ENCODE results near the gene PTP4A1. TPM values are rescaled to one million over a fixed set of nuclear protein-coding genes. Genes with fewer than 3 reads are reported as not detected.
A peak's percentile ranks its signal among the peaks of the same experiment; 100 is the strongest.

Gene PTP4A1
- total and polyA plus RNA-seq, 2 donors (not counting 1 experiment from before 2014, with no cell fraction given), result 48.1 to 64.5 TPM

DNA sequence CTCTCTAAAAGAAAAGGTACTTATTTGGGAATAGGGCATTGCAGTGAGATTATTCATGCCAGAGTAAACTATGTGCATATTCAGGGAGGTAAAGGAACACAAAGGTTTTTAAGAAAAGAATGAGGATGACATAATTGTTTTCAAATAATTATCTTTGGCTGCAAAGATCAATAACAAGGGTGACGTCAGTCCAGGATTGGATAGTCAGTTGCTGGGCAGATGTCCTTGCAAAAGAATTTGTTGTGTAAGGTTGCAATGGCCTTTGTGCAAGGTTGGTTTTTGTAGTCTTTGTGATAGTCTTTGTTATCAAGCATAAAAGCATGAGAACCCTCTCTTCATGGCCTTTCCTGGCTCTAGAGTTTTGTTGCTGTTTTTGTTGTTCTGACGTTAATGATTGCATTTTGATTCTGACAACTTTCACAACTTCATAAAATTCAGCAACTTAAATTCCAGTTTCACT is 17.7 kb downstream of the PTP4A1 start:
- H3K9me3 ChIP-seq (ENCODE audit: control insufficient read depth, insufficient read depth, low read depth, low read length), result no peaks in the 10 kb centered on the region
- H3K27me3 ChIP-seq (ENCODE audit: control insufficient read depth, insufficient read depth, low read length), result no peaks in the 10 kb centered on the region
- H3K36me3 ChIP-seq (ENCODE audit: control insufficient read depth, insufficient read depth, low read length), result no peaks in the 10 kb centered on the region
- no peak overlapping the region for H3K27ac ChIP-seq (ENCODE audit: insufficient read depth, low read length)
- H3K4me2 ChIP-seq (ENCODE audit: extremely low read depth, insufficient read depth, low read length), result no peak overlapping the region
- H3K9ac ChIP-seq (ENCODE audit: insufficient read depth, low read length), result no peak overlapping the region
- H3K4me3 ChIP-seq (replicated peaks in 1 of 4; ENCODE audit: control extremely low read depth in 1 of 4, insufficient read depth in 1 of 4, low read depth in 3 of 4, low read length in 4 of 4), result no peak overlapping the region
- no peaks in the 10 kb centered on the region for H4K20me1 ChIP-seq (ENCODE audit: control insufficient read depth, extremely low read depth, insufficient read depth, low read length)
- H2AFZ ChIP-seq (ENCODE audit: low read length), result no peak overlapping the region
- H3K4me1 ChIP-seq (ENCODE audit: control insufficient read depth, extremely low read depth, insufficient read depth, low read length), result no peaks in the 10 kb centered on the region
- DNase-seq (ENCODE audit: low read depth in 2 of 2), result no peak
- H3K79me2 ChIP-seq (ENCODE audit: control insufficient read depth, insufficient read depth, low read length), result no peaks in the 10 kb centered on the region
- no peak for TF ChIP-seq EZH2 (IDR thresholded peaks at IDR 0.05; ENCODE audit: low read length, missing control alignments)
- TF ChIP-seq, protein P1, sequence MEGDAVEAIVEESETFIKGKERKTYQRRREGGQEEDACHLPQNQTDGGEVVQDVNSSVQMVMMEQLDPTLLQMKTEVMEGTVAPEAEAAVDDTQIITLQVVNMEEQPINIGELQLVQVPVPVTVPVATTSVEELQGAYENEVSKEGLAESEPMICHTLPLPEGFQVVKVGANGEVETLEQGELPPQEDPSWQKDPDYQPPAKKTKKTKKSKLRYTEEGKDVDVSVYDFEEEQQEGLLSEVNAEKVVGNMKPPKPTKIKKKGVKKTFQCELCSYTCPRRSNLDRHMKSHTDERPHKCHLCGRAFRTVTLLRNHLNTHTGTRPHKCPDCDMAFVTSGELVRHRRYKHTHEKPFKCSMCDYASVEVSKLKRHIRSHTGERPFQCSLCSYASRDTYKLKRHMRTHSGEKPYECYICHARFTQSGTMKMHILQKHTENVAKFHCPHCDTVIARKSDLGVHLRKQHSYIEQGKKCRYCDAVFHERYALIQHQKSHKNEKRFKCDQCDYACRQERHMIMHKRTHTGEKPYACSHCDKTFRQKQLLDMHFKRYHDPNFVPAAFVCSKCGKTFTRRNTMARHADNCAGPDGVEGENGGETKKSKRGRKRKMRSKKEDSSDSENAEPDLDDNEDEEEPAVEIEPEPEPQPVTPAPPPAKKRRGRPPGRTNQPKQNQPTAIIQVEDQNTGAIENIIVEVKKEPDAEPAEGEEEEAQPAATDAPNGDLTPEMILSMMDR (conservative IDR thresholded peaks at IDR 0.05 in 1 of 2, IDR thresholded peaks at IDR 0.05 in 1 of 2; ENCODE audit: low read depth in 1 of 2, low read length in 2 of 2), result no peak

DNA sequence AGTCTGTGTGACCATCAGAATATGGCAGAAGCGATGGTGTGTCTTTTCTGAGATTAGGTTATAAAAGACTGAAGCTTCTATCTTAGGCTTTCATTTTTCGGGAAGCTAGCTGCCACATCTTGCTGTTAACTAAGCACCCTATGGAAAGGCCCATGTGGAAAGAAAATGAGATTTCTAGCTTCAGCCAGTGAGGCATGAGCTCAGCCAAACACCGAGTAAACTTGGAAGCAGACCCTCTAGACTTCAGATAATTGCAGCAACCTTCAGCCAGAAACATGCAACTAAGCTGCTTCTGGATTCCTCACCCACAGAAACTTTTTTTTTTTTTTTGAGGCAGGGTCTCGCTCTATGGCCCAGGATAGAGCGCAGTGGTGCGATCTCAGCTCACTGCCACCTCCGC is 20.6 kb downstream of the PTP4A1 start:
- H4K20me1 ChIP-seq (ENCODE audit: control insufficient read depth, extremely low read depth, insufficient read depth, low read length), result no peaks in the 10 kb centered on the region
- H3K4me3 ChIP-seq (replicated peaks in 1 of 4; ENCODE audit: control extremely low read depth in 1 of 4, insufficient read depth in 1 of 4, low read depth in 3 of 4, low read length in 4 of 4), result no peak overlapping the region
- TF ChIP-seq, protein P1 (conservative IDR thresholded peaks at IDR 0.05 in 1 of 2, IDR thresholded peaks at IDR 0.05 in 1 of 2; ENCODE audit: low read depth in 1 of 2, low read length in 2 of 2), result no peak
- H3K9me3 ChIP-seq (ENCODE audit: control insufficient read depth, insufficient read depth, low read depth, low read length), result no peaks in the 10 kb centered on the region
- H3K27me3 ChIP-seq (ENCODE audit: control insufficient read depth, insufficient read depth, low read length), result no peaks in the 10 kb centered on the region
- no peaks in the 10 kb centered on the region for H3K36me3 ChIP-seq (ENCODE audit: control insufficient read depth, insufficient read depth, low read length)
- H3K9ac ChIP-seq (ENCODE audit: insufficient read depth, low read length), result no peak overlapping the region
- H3K4me2 ChIP-seq (ENCODE audit: extremely low read depth, insufficient read depth, low read length), result no peak overlapping the region
- H2AFZ ChIP-seq (ENCODE audit: low read length), result no peak overlapping the region
- no peaks in the 10 kb centered on the region for H3K4me1 ChIP-seq (ENCODE audit: control insufficient read depth, extremely low read depth, insufficient read depth, low read length)
- H3K27ac ChIP-seq (ENCODE audit: insufficient read depth, low read length), result no peak overlapping the region
- H3K79me2 ChIP-seq (ENCODE audit: control insufficient read depth, insufficient read depth, low read length), result no peaks in the 10 kb centered on the region
- DNase-seq (ENCODE audit: low read depth in 2 of 2), result no peak

DNA sequence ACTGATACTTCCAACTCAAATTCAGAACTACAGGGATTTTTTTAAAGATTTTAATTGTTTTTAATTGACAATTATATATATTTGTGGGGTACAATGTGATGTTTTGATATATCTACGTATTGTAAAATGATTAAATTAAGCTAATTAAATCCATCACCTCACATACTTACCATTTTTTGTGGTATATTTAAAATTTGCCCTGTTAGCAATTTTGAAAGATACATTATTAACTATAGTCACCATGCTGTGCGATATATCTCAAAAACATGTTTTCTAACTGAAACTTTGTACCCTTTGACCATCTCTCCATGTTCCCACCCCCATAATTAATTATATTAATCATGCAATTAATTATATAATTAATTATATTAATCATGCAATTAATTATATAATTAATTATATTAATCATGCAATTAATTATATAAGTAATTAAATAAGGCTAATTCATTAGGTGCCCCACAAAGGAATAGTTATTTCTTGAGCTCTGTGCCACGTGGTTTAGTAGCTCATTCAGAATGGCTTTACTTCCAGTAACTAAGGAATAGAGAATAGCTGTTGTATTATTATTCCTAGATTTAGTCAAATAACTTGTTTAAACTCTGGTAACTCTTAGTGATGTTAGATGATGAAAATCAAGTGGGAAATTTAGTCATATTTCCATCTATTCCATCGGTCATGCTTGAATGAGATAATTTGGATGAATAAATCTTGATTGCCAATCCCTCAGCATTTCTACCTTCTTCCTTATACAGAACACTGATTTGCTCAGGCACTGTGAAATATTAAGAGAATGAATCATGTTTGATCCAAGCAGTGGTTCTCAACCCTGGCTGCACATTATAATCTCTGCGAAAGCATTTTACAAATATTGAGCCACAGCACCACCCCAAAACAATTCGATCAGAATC is 25.1 kb downstream of the PTP4A1 start:
- no peaks in the 10 kb centered on the region for H3K36me3 ChIP-seq (ENCODE audit: control insufficient read depth, insufficient read depth, low read length)
- no peaks in the 10 kb centered on the region for H3K4me1 ChIP-seq (ENCODE audit: control insufficient read depth, extremely low read depth, insufficient read depth, low read length)
- H3K79me2 ChIP-seq (ENCODE audit: control insufficient read depth, insufficient read depth, low read length), result no peaks in the 10 kb centered on the region
- H3K9ac ChIP-seq (ENCODE audit: insufficient read depth, low read length), result no peak overlapping the region
- peak overlapping the region; percentile 99 for H2AFZ ChIP-seq (ENCODE audit: low read length)
- H3K4me3 ChIP-seq (replicated peaks in 1 of 4; ENCODE audit: control extremely low read depth in 1 of 4, insufficient read depth in 1 of 4, low read depth in 3 of 4, low read length in 4 of 4), result peak overlapping the region; percentile 64 to 85 (median 74)
- no peaks in the 10 kb centered on the region for H3K9me3 ChIP-seq (ENCODE audit: control insufficient read depth, insufficient read depth, low read depth, low read length)
- no peaks in the 10 kb centered on the region for H4K20me1 ChIP-seq (ENCODE audit: control insufficient read depth, extremely low read depth, insufficient read depth, low read length)
- no peak for TF ChIP-seq EZH2 (IDR thresholded peaks at IDR 0.05; ENCODE audit: low read length, missing control alignments)
- TF ChIP-seq, protein P1 (conservative IDR thresholded peaks at IDR 0.05 in 1 of 2, IDR thresholded peaks at IDR 0.05 in 1 of 2; ENCODE audit: low read depth in 1 of 2, low read length in 2 of 2), result no peak
- peak overlapping the region; percentile 99 for H3K4me2 ChIP-seq (ENCODE audit: extremely low read depth, insufficient read depth, low read length)
- no peak overlapping the region for H3K27ac ChIP-seq (ENCODE audit: insufficient read depth, low read length)
- H3K27me3 ChIP-seq (ENCODE audit: control insufficient read depth, insufficient read depth, low read length), result no peaks in the 10 kb centered on the region
- peak in 1 of 2 donors; percentile 30 for DNase-seq (ENCODE audit: low read depth in 2 of 2)
